ENCODE measurements around the gene CASP1.
"Not testable (repeated sequence)": the region's sequence is repeated elsewhere in the genome, so short reads cannot be mapped to it uniquely, and the experiment has no call there.

Gene CASP1

GRCh38 chr11:105045676-105046296, 10.8 kb upstream of the CASP1 start:
- DNase-seq (ENCODE audit: low read depth in 2 of 2): no peak

- DNase-seq (ENCODE audit: low read depth in 2 of 2): peak in 1 of 2 donors; percentile 20
These were observed 9.9 kb upstream of the CASP1 start, which contains the start of gene CARD16 for GRCh38 chr11:105044557-105045524. TSS of gene CARD16 (minus strand) at chr11:105045335. CDS start at chr11:105045297, 38 bp downstream.

GRCh38 chr11:105042178-105042577, 7.2 kb upstream of the CASP1 start:
- DNase-seq (ENCODE audit: low read depth in 2 of 2): no peak

- no peak for DNase-seq (ENCODE audit: low read depth in 2 of 2)
These were observed 5.8 kb upstream of the CASP1 start for GRCh38 chr11:105040703-105041102.

GRCh38 chr11:105034388-105034787, 556 bp downstream of the CASP1 start:
- not testable (repeated sequence) for DNase-seq (ENCODE audit: low read depth in 2 of 2)

GRCh38 chr11:105033781-105034180, 1.2 kb downstream of the CASP1 start:
- DNase-seq (ENCODE audit: low read depth in 2 of 2): no peak

GRCh38 chr11:105033343-105033742, 1.6 kb downstream of the CASP1 start:
- no peak for DNase-seq (ENCODE audit: low read depth in 2 of 2)

GRCh38 chr11:105032495-105032894, 2.4 kb downstream of the CASP1 start:
- DNase-seq (ENCODE audit: low read depth in 2 of 2): no peak

- DNase-seq (ENCODE audit: low read depth in 2 of 2): no peak
These were observed 7.3 kb downstream of the CASP1 start for GRCh38 chr11:105027678-105028077.

GRCh38 chr11:105024394-105024793, 10.6 kb downstream of the CASP1 start:
- DNase-seq (ENCODE audit: low read depth in 2 of 2): no peak

- no peak for DNase-seq (ENCODE audit: low read depth in 2 of 2)
These were observed 11.9 kb downstream of the CASP1 start, which contains the start of gene CASP5 for GRCh38 chr11:105023003-105023402. TSS of gene CASP5 (minus strand) at chr11:105023168. CDS start at chr11:105023136, 32 bp downstream.

GRCh38 chr11:105022527-105022926, 12.4 kb downstream of the CASP1 start:
- DNase-seq (ENCODE audit: low read depth in 2 of 2): no peak

- DNase-seq (ENCODE audit: low read depth in 2 of 2): no peak
These were observed 27.5 kb downstream of the CASP1 start for GRCh38 chr11:105007463-105007862.

- no peak for DNase-seq (ENCODE audit: low read depth in 2 of 2)
These were observed 29.5 kb downstream of the CASP1 start for GRCh38 chr11:105005451-105005845.

- DNase-seq (ENCODE audit: low read depth in 2 of 2): no peak
These were observed 30.9 kb downstream of the CASP1 start for GRCh38 chr11:105004021-105004420.

GRCh38 chr11:105003151-105003550, 31.8 kb downstream of the CASP1 start:
- no peak for DNase-seq (ENCODE audit: low read depth in 2 of 2)

GRCh38 chr11:105000797-105001196, 34.1 kb downstream of the CASP1 start:
- peak; percentile 31 to 40 for DNase-seq (ENCODE audit: low read depth in 2 of 2)

GRCh38 chr11:105000167-105000566, 34.8 kb downstream of the CASP1 start:
- DNase-seq (ENCODE audit: low read depth in 2 of 2): no peak

- DNase-seq (ENCODE audit: low read depth in 2 of 2): no peak
These were observed 35.2 kb downstream of the CASP1 start for GRCh38 chr11:104999721-105000120.

- no peak for DNase-seq (ENCODE audit: low read depth in 2 of 2)
These were observed 37.7 kb downstream of the CASP1 start for GRCh38 chr11:104997288-104997687.

- DNase-seq (ENCODE audit: low read depth in 2 of 2): no peak
These were observed 39.9 kb downstream of the CASP1 start for GRCh38 chr11:104995001-104995408.

- DNase-seq (ENCODE audit: low read depth in 2 of 2): no peak
These were observed 42.2 kb downstream of the CASP1 start for GRCh38 chr11:104992781-104993180.

GRCh38 chr11:104991994-104992393, 43.0 kb downstream of the CASP1 start:
- no peak for DNase-seq (ENCODE audit: low read depth in 2 of 2)
